WTC11 (cell line): ENCODE data around the gene MSI2.

Source experiments
- ESRRA ChIP-seq: sonication (generic); formaldehyde crosslinking; IDR thresholded peaks from 2 replicates; pipeline ENCODE4 v1.8.1; 2022; ENCODE audit warnings: mild to moderate bottlenecking, missing genetic modification reagents, borderline replicate concordance
- JUN ChIP-seq: sonication (generic); formaldehyde crosslinking; IDR thresholded peaks from 2 replicates; pipeline ENCODE4 v1.8.0; 2023; ENCODE audit warnings: mild to moderate bottlenecking, missing genetic modification reagents
- MAX ChIP-seq: sonication (generic); formaldehyde crosslinking; IDR thresholded peaks from 2 replicates; pipeline ENCODE4 v1.8.0; 2022; ENCODE audit warnings: mild to moderate bottlenecking, missing genetic modification reagents
- TEAD4 ChIP-seq: sonication (generic); formaldehyde crosslinking; IDR thresholded peaks from 2 replicates; pipeline ENCODE4 v1.8.0; 2022; ENCODE audit warnings: mild to moderate bottlenecking, missing genetic modification reagents
- TP53 ChIP-seq: sonication (generic); formaldehyde crosslinking; IDR thresholded peaks from 2 replicates; pipeline ENCODE4 v1.8.1; 2023; ENCODE audit warnings: mild to moderate bottlenecking, missing genetic modification reagents
- USF2 ChIP-seq: sonication (generic); formaldehyde crosslinking; IDR thresholded peaks from 2 replicates; pipeline ENCODE4 v1.8.1; 2023; ENCODE audit warnings: mild to moderate bottlenecking, missing genetic modification reagents, moderate library complexity
- TF ChIP-seq, protein P1 (sequence below): fragments of 200-600 bp; IDR thresholded peaks from 2 replicates; pipeline ENCODE4 v1.8.0; 2022; ENCODE audit warnings: antibody characterized with exemption
- TF ChIP-seq, protein P2 (sequence below): sonication (generic); formaldehyde crosslinking; IDR thresholded peaks from 2 replicates; pipeline ENCODE4 v1.8.0; 2022; ENCODE audit warnings: mild to moderate bottlenecking, missing genetic modification reagents
- TF ChIP-seq, protein P3 (sequence below): fragments of 250-450 bp; sonication (Bioruptor Pico); IDR thresholded peaks from 2 replicates; pipeline ENCODE4 v2.1.2; 2022; ENCODE audit warnings: mild to moderate bottlenecking, moderate library complexity
- TF ChIP-seq, protein P4 (sequence below): sonication (generic); formaldehyde crosslinking; IDR thresholded peaks from 2 replicates; pipeline ENCODE4 v1.8.0; 2023; ENCODE audit warnings: mild to moderate bottlenecking, missing genetic modification reagents

DNA sequence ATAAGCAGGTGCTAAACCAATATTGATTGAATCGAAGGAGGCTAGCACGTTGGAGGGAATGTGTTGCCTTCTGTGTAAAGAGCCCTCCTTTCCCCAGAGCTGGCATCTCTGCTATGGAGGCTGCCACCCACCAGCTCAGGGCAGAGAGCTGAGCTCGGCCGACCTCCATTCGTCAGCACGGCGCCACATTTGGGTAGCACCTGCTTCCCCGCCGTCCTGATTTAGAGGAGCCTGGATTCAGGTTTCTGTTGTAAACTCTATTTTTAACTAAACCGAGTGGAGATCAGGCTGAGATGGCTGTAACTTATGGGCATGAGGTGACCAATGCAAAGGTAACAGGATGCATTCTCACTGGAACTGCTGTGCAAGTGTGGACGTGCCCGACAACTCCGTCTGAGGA, 316.3 kb downstream of the MSI2 start:
- TF ChIP-seq, protein P1, sequence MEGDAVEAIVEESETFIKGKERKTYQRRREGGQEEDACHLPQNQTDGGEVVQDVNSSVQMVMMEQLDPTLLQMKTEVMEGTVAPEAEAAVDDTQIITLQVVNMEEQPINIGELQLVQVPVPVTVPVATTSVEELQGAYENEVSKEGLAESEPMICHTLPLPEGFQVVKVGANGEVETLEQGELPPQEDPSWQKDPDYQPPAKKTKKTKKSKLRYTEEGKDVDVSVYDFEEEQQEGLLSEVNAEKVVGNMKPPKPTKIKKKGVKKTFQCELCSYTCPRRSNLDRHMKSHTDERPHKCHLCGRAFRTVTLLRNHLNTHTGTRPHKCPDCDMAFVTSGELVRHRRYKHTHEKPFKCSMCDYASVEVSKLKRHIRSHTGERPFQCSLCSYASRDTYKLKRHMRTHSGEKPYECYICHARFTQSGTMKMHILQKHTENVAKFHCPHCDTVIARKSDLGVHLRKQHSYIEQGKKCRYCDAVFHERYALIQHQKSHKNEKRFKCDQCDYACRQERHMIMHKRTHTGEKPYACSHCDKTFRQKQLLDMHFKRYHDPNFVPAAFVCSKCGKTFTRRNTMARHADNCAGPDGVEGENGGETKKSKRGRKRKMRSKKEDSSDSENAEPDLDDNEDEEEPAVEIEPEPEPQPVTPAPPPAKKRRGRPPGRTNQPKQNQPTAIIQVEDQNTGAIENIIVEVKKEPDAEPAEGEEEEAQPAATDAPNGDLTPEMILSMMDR, result no peak
- no peak for TF ChIP-seq TEAD4 (CRISPR knock-in tag)
- TF ChIP-seq, protein P2, sequence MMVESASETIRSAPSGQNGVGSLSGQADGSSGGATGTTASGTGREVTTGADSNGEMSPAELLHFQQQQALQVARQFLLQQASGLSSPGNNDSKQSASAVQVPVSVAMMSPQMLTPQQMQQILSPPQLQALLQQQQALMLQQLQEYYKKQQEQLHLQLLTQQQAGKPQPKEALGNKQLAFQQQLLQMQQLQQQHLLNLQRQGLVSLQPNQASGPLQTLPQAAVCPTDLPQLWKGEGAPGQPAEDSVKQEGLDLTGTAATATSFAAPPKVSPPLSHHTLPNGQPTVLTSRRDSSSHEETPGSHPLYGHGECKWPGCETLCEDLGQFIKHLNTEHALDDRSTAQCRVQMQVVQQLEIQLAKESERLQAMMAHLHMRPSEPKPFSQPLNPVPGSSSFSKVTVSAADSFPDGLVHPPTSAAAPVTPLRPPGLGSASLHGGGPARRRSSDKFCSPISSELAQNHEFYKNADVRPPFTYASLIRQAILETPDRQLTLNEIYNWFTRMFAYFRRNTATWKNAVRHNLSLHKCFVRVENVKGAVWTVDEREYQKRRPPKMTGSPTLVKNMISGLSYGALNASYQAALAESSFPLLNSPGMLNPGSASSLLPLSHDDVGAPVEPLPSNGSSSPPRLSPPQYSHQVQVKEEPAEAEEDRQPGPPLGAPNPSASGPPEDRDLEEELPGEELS (CRISPR knock-in tag), result no peak
- TF ChIP-seq, protein P3, sequence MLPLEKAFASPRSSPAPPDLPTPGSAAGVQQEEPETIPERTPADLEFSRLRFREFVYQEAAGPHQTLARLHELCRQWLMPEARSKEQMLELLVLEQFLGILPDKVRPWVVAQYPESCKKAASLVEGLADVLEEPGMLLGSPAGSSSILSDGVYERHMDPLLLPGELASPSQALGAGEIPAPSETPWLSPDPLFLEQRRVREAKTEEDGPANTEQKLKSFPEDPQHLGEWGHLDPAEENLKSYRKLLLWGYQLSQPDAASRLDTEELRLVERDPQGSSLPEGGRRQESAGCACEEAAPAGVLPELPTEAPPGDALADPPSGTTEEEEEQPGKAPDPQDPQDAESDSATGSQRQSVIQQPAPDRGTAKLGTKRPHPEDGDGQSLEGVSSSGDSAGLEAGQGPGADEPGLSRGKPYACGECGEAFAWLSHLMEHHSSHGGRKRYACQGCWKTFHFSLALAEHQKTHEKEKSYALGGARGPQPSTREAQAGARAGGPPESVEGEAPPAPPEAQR (CRISPR knock-in tag), result no peak
- no peak for TF ChIP-seq USF2 (CRISPR knock-in tag)
- no peak for TF ChIP-seq TP53
- TF ChIP-seq, protein P4, sequence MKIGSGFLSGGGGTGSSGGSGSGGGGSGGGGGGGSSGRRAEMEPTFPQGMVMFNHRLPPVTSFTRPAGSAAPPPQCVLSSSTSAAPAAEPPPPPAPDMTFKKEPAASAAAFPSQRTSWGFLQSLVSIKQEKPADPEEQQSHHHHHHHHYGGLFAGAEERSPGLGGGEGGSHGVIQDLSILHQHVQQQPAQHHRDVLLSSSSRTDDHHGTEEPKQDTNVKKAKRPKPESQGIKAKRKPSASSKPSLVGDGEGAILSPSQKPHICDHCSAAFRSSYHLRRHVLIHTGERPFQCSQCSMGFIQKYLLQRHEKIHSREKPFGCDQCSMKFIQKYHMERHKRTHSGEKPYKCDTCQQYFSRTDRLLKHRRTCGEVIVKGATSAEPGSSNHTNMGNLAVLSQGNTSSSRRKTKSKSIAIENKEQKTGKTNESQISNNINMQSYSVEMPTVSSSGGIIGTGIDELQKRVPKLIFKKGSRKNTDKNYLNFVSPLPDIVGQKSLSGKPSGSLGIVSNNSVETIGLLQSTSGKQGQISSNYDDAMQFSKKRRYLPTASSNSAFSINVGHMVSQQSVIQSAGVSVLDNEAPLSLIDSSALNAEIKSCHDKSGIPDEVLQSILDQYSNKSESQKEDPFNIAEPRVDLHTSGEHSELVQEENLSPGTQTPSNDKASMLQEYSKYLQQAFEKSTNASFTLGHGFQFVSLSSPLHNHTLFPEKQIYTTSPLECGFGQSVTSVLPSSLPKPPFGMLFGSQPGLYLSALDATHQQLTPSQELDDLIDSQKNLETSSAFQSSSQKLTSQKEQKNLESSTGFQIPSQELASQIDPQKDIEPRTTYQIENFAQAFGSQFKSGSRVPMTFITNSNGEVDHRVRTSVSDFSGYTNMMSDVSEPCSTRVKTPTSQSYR, result no peak
- TF ChIP-seq MAX (CRISPR knock-in tag), result no peak
- TF ChIP-seq ESRRA (CRISPR knock-in tag), result no peak
- no peak for TF ChIP-seq JUN
